ENCODE results near the gene NDE1. TPM values are rescaled to one million over a fixed set of nuclear protein-coding genes. Genes with fewer than 3 reads are reported as not detected.

Gene NDE1
- total and polyA plus RNA-seq, 2 of the 8 experiments (the other 6 are each of a cell fraction or from before 2014, with no cell fraction given) = 13.3 to 41.3 TPM

GRCh38 chr16:15701975-15702970 is 52.2 kb downstream of the NDE1 start:
- Histone ChIP-seq H2BK5ac (ENCODE audit: low read depth, low read length) (no peak overlapping the region), H3K27ac (ENCODE audit: low read depth, low read length) (no peak overlapping the region), H3K14ac (ENCODE audit: insufficient read length) (no peak overlapping the region), H3K4ac (replicated peaks; ENCODE audit: insufficient read length, low read depth, low read length) (no peak overlapping the region), H3K9ac (replicated peaks in 1 of 4; ENCODE audit: extremely low read depth in 1 of 4, low read depth in 3 of 4, low read length in 3 of 4) (no peak overlapping the region), H3K79me1 (ENCODE audit: low read depth, low read length) (no peaks in the 10 kb centered on the region; the same call in 1 of the 2 replicates), H3K4me3 (ENCODE audit: extremely low read depth in 1 of 4, insufficient read depth in 2 of 4, low read depth in 3 of 4, low read length in 4 of 4) (no peak overlapping the region), H3K36me3 (ENCODE audit: control insufficient read depth in 2 of 4, insufficient read depth in 4 of 4, low read length in 3 of 4) (peaks cover 0 to 23% (median 9%) of the 10 kb centered on the region in 4 experiments; a peak in 5 of 8 replicates), H3K4me1 (replicated peaks in 1 of 4; ENCODE audit: control insufficient read depth in 3 of 4, insufficient read depth in 4 of 4, low read length in 3 of 4) (no peaks in the 10 kb centered on the region; a peak in 1 of 7 replicates), H2BK20ac (ENCODE audit: low read length) (no peak overlapping the region), H3K56ac (replicated peaks; ENCODE audit: insufficient read length, low read depth, low read length) (no peak overlapping the region), H4K8ac (ENCODE audit: extremely low read depth, insufficient read depth, low read length) (no peak overlapping the region), H3K4me2 (ENCODE audit: insufficient read depth in 1 of 2, low read depth in 2 of 2, low read length in 2 of 2) (no peak overlapping the region), H2AK5ac (ENCODE audit: low read depth, low read length) (no peak overlapping the region), H4K20me1 (replicated peaks in 1 of 2; ENCODE audit: control insufficient read depth in 1 of 2, insufficient read depth in 2 of 2, low read length in 2 of 2) (no peaks in the 10 kb centered on the region), H3K23ac (ENCODE audit: insufficient read length) (no peak overlapping the region), H3K9me3 (ENCODE audit: insufficient read depth in 2 of 2, low read depth in 1 of 2, low read length in 1 of 2) (no peaks in the 10 kb centered on the region), H2AFZ (ENCODE audit: low read length) (no peak overlapping the region), H3K18ac (ENCODE audit: extremely low read depth, low read length) (no peak overlapping the region), H3K23me2 (ENCODE audit: low read depth, low read length) (no peaks in the 10 kb centered on the region), H3K79me2 (ENCODE audit: control insufficient read depth in 1 of 2, insufficient read depth in 2 of 2, low read length in 2 of 2) (no peaks in the 10 kb centered on the region), H4K5ac (ENCODE audit: insufficient read length, low read depth, low read length) (no peak overlapping the region), H2BK12ac (ENCODE audit: low read depth, low read length) (no peak overlapping the region), H3K27me3 (replicated peaks in 1 of 4; ENCODE audit: control insufficient read depth in 3 of 4, extremely low read depth in 1 of 4, insufficient read depth in 3 of 4, low read length in 3 of 4) (no peaks in the 10 kb centered on the region), H2BK15ac (ENCODE audit: low read length) (no peak overlapping the region), H4K91ac (replicated peaks; ENCODE audit: insufficient read length, low read length) (no peak overlapping the region), H2BK120ac (replicated peaks; ENCODE audit: low read depth, low read length) (no peak overlapping the region)
- ChIA-PET POLR2A (ENCODE audit: partially characterized antibody) (no interaction called here), CTCF (ENCODE audit: partially characterized antibody) (interaction anchor here (0.6 to 2.7 kb wide), 5 partner anchors 11 to 120 kb away, joined by 3 to 19 read pairs (median 4); no protein-coding TSS in a partner anchor)
- DNase-seq (ENCODE audit: low read depth in 1 of 2, low spot score in 2 of 2) (no peak), FAIRE-seq (no peak)
- TF ChIP-seq TAF1 (IDR thresholded peaks at IDR 0.05; ENCODE audit: low read depth, low read length) (no peak), ATF2 (IDR thresholded peaks at IDR 0.05; ENCODE audit: low read length) (no peak)
- 94% methylated on average over 11 of the region's 11 CpGs; no CpG with 5 or more reads in 1 of the 2 experiments for WGBS, 2 experiments (ENCODE audit: extremely low coverage in 1 of 2, insufficient coverage in 1 of 2, insufficient read length in 1 of 2, insufficient replicate concordance in 2 of 2, low coverage in 1 of 2, low lambda C conversion rate in 2 of 2, missing lambda C conversion rate in 1 of 2)

Data from H1 (cell line).